OCI-LY7 (cell line): ENCODE results near the gene GPATCH2. TPM values are rescaled to one million over a fixed set of nuclear protein-coding genes. Genes with fewer than 3 reads are reported as not detected.

Experiments used
- BruUV-seq: library from RNA; stranded (reverse); fragments of 400-500 nt; replicated peaks from 2 replicates; lab custom pipeline; 2021; lab: Mats Ljungman, UMichigan
- CTCF ChIA-PET: fragments of 300-600 bp; sonication (Branson Sonifier 250); formaldehyde crosslinking; loops from one replicate; lab custom pipeline; 2022; ENCODE audit warnings: antibody characterized with exemption; ENCODE audit not compliant: unreplicated experiment; lab: Charles Lee
- POLR2A ChIA-PET: fragments of 300-600 bp; sonication (Branson Sonifier 250); formaldehyde crosslinking; loops from one replicate; lab custom pipeline; 2022; ENCODE audit warnings: antibody characterized with exemption; lab: Charles Lee
- DNase-seq: peaks from one replicate; pipeline ENCODE4 v3.0.0-alpha.2; 2015; ENCODE audit warnings: low spot score
- H2AFZ ChIP-seq: fragments of 200-600 bp; sonication (generic), shearing (Covaris generic); 2 replicates; pipeline ENCODE4 v1.6.1; 2014; ENCODE audit warnings: mild to moderate bottlenecking, antibody characterized with exemption, low read length, moderate library complexity
- H3K27ac ChIP-seq: fragments of 200-600 bp; sonication (generic); 2 replicates; pipeline ENCODE4 v1.5.1; 2014; ENCODE audit warnings: mixed run types, low read depth, mild to moderate bottlenecking, moderate library complexity, low read length, inconsistent platforms; ENCODE audit not compliant: poor library complexity, severe bottlenecking
- H3K36me3 ChIP-seq: fragments of 200-600 bp; sonication (generic); 2 replicates; pipeline ENCODE4 v1.6.1; 2014; ENCODE audit warnings: mild to moderate bottlenecking, antibody characterized with exemption, low read length, moderate library complexity, mixed read lengths; ENCODE audit not compliant: insufficient read depth
- H3K4me1 ChIP-seq: fragments of 200-600 bp; sonication (generic); 2 replicates; pipeline ENCODE4 v1.5.1; 2014; ENCODE audit warnings: mild to moderate bottlenecking, low read length; ENCODE audit not compliant: insufficient read depth, poor library complexity, severe bottlenecking
- H3K4me2 ChIP-seq: fragments of 200-600 bp; sonication (generic); 2 replicates; pipeline ENCODE4 v1.6.1; 2014; ENCODE audit warnings: mild to moderate bottlenecking, low read length
- H3K4me3 ChIP-seq: fragments of 200-600 bp; sonication (generic); 2 replicates; pipeline ENCODE4 v1.5.1; 2014; ENCODE audit warnings: mild to moderate bottlenecking, low read depth, low read length; ENCODE audit not compliant: poor library complexity, severe bottlenecking
- H3K79me2 ChIP-seq: fragments of 200-600 bp; sonication (generic); 2 replicates; pipeline ENCODE4 v1.6.1; 2016; ENCODE audit warnings: low read depth, mild to moderate bottlenecking, low read length, moderate library complexity, mixed read lengths; ENCODE audit not compliant: insufficient read depth
- H3K9me2 ChIP-seq: fragments of 200-600 bp; sonication (generic); 2 replicates; pipeline ENCODE4 v1.6.1; 2016; ENCODE audit warnings: mild to moderate bottlenecking, low read length, mixed read lengths; ENCODE audit not compliant: insufficient read depth
- H3K9me3 ChIP-seq: fragments of 200-600 bp; sonication (generic); 2 replicates; pipeline ENCODE4 v1.6.1; 2014; ENCODE audit warnings: mild to moderate bottlenecking, mixed run types, low read length, mixed read lengths
- H4K20me1 ChIP-seq: fragments of 200-600 bp; sonication (generic); 2 replicates; pipeline ENCODE4 v1.6.1; 2014; ENCODE audit warnings: mild to moderate bottlenecking, antibody characterized with exemption, low read length, moderate library complexity, mixed read lengths; ENCODE audit not compliant: insufficient read depth
- EZH2phosphoT487 ChIP-seq: fragments of 200-600 bp; sonication (generic); IDR thresholded peaks from 2 replicates; pipeline ENCODE4 v1.6.1; 2018; ENCODE audit warnings: low read depth, borderline replicate concordance, mild to moderate bottlenecking, mixed run types, antibody characterized with exemption, low read length, moderate library complexity, mixed read lengths
- intact Hi-C: fragments of 100-400 bp; cut with micrococcal nuclease; formaldehyde crosslinking; loops from one replicate; pipeline ENCODE4 v1.10.0; 2022; ENCODE audit not compliant: unreplicated experiment
- total RNA-seq, 2 experiments: library from RNA; depleted of rRNA in 1 of 2; stranded (reverse); fragments of >200 nt in 1 of 2; shearing (Covaris generic) in 1 of 2; gene quantifications; 2 replicates each; pipeline ENCODE4 v1.2.3, GENCODE V29; 2014 to 2022
- TF ChIP-seq, protein P1 (sequence below): fragments of 200-600 bp; sonication (generic); conservative IDR thresholded peaks from 2 replicates; pipeline ENCODE4 v1.5.1; 2014; ENCODE audit warnings: mild to moderate bottlenecking, antibody characterized with exemption, low read length, moderate library complexity, mixed read lengths

The GPATCH2 gene
- total RNA-seq, 2 experiments from 2014 or later, result 8.8 to 12.7 TPM

DNA sequence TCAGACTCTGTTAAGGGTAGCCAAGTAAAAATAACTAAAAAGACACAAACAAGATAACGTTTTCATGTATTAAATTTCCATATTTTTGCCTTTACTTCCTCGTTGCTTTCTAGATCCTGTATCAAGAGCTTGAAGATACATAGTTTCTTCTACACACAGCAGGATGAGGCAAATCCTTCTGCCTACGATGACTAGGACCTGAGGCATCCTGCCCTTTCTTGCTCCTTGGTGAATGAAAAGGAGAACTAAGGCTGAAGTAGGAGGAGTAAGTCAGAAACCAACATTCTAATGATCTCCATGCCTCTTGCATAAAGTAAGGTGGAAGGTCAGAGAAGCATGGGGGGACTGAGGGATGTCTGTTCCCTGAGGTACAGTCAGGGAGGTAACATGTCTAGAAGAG is 102.6 kb downstream of the GPATCH2 start:
- TF ChIP-seq, protein P1, sequence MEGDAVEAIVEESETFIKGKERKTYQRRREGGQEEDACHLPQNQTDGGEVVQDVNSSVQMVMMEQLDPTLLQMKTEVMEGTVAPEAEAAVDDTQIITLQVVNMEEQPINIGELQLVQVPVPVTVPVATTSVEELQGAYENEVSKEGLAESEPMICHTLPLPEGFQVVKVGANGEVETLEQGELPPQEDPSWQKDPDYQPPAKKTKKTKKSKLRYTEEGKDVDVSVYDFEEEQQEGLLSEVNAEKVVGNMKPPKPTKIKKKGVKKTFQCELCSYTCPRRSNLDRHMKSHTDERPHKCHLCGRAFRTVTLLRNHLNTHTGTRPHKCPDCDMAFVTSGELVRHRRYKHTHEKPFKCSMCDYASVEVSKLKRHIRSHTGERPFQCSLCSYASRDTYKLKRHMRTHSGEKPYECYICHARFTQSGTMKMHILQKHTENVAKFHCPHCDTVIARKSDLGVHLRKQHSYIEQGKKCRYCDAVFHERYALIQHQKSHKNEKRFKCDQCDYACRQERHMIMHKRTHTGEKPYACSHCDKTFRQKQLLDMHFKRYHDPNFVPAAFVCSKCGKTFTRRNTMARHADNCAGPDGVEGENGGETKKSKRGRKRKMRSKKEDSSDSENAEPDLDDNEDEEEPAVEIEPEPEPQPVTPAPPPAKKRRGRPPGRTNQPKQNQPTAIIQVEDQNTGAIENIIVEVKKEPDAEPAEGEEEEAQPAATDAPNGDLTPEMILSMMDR, result no peak
- no peak for TF ChIP-seq EZH2phosphoT487
- no peaks in the 10 kb centered on the region for H3K4me1 ChIP-seq
- no peaks in the 10 kb centered on the region for H3K36me3 ChIP-seq
- H3K4me3 ChIP-seq, result no peak overlapping the region
- no peaks in the 10 kb centered on the region for H3K79me2 ChIP-seq
- ChIA-PET CTCF (no interaction called here), POLR2A (no interaction called here)
- no peak overlapping the region for H3K27ac ChIP-seq
- no peak overlapping the region for H3K4me2 ChIP-seq
- intact Hi-C loops, result no loop called here
- no peaks in the 10 kb centered on the region for H4K20me1 ChIP-seq
- no peak for DNase-seq
- no peak overlapping the region for H2AFZ ChIP-seq
- H3K9me3 ChIP-seq, result no peaks in the 10 kb centered on the region
- no TSS peak for BruUV-seq
- H3K9me2 ChIP-seq, result no peaks in the 10 kb centered on the region

DNA sequence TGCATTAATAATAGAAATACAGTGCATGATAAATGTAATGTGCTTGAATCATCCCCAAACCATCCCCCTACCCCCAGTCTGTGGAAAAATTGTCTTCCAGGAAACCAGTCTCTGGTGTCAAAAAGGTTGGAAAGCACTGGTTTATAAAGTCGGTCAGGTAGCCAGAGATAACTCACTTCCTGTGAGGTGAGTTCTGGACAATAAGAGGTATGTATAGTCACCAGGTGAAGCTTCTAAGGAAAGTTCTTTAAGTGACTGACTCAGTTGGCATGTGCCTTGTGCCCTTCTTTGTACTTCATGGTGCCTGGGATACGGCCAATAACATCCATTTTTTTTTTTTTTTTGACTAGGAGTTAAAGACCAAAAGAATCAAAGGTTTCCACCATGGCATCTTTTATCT is 103.7 kb downstream of the GPATCH2 start:
- Histone ChIP-seq H4K20me1 (no peaks in the 10 kb centered on the region), H3K9me2 (no peaks in the 10 kb centered on the region), H3K27ac (no peak overlapping the region), H3K9me3 (no peaks in the 10 kb centered on the region), H2AFZ (no peak overlapping the region), H3K4me2 (no peak overlapping the region), H3K36me3 (no peaks in the 10 kb centered on the region), H3K4me3 (no peak overlapping the region), H3K79me2 (no peaks in the 10 kb centered on the region), H3K4me1 (no peaks in the 10 kb centered on the region)
- POLR2A ChIA-PET, result interaction anchor here (0.6 to 1.3 kb wide), 3 partner anchors 98 to 301 kb away, joined by 4 read pairs; no protein-coding TSS in a partner anchor
- CTCF ChIA-PET, result no interaction called here
- BruUV-seq, result no TSS peak
- no peak for DNase-seq
- TF ChIP-seq, protein P1, result no peak
- no peak for TF ChIP-seq EZH2phosphoT487
- intact Hi-C loops, result no loop called here

- no TSS peak for BruUV-seq
- TF ChIP-seq, protein P1, result no peak
- no peak for TF ChIP-seq EZH2phosphoT487
- H3K4me1 ChIP-seq, result no peaks in the 10 kb centered on the region
- no peak overlapping the region for H3K4me2 ChIP-seq
- no peaks in the 10 kb centered on the region for H3K9me3 ChIP-seq
- H3K9me2 ChIP-seq, result no peaks in the 10 kb centered on the region
- H3K79me2 ChIP-seq, result no peaks in the 10 kb centered on the region
- POLR2A ChIA-PET, result interaction anchor here (0.6 to 1.3 kb wide), 2 partner anchors 98 to 300 kb away, joined by 4 read pairs; no protein-coding TSS in a partner anchor
- intact Hi-C loops, result no loop called here
- no peak overlapping the region for H2AFZ ChIP-seq
- H3K4me3 ChIP-seq, result no peak overlapping the region
- no peak overlapping the region for H3K27ac ChIP-seq
- no peaks in the 10 kb centered on the region for H3K36me3 ChIP-seq
- H4K20me1 ChIP-seq, result no peaks in the 10 kb centered on the region
- no peak for DNase-seq
- CTCF ChIA-PET, result interaction anchor here (0.9 kb wide), 1 partner anchor 104 kb away, joined by 4 read pairs; the partner anchor contains the start of genes GPATCH2 and SPATA17
Measured at GRCh38 chr1:217526636-217527035, 104.3 kb downstream of the GPATCH2 start.
